T47D (cell line): ENCODE results near the gene AKT3.
A peak's percentile ranks its signal among the peaks of the same experiment; 100 is the strongest.

Source experiments
- DNase-seq, 2 experiments: peaks; one replicate each; pipeline versions ENCODE4 v3.0.0 to v3.0.0-alpha.2; 2011 to 2012; ENCODE audit warnings: low read depth in 1 of 2, low spot score in 1 of 2
- JUND ChIP-seq: IDR thresholded peaks from 2 replicates; pipeline ENCODE4 v1.6.1; 2012; ENCODE audit warnings: low read depth
- in situ Hi-C: cut with HindIII; loops from 2 replicates; pipeline ENCODE4 v1.10.0; 2016; ENCODE audit warnings: low sequenced_read_pairs, low pct_unique_long_range_greater_than_20kb

Gene AKT3

GRCh38 chr1:243529512-243529911 lies 320.5 kb downstream of the AKT3 start:
- no peak for TF ChIP-seq JUND

GRCh38 chr1:243528459-243529121 lies 321.5 kb downstream of the AKT3 start:
- in situ Hi-C loops = no loop called here
- DNase-seq = no peak
- no peak for TF ChIP-seq JUND

More at GRCh38 chr1:243529512-243529911, 320.5 kb downstream of the AKT3 start:
- in situ Hi-C loops = no loop called here
- DNase-seq = no peak

- in situ Hi-C loops = no loop called here
- DNase-seq = no peak
- no peak for TF ChIP-seq JUND
These were observed 323.9 kb downstream of the AKT3 start for GRCh38 chr1:243526180-243526579.

- TF ChIP-seq JUND = no peak
- in situ Hi-C loops = no loop called here
- DNase-seq = no peak
These were observed 325.0 kb downstream of the AKT3 start for GRCh38 chr1:243525085-243525487.

DNA sequence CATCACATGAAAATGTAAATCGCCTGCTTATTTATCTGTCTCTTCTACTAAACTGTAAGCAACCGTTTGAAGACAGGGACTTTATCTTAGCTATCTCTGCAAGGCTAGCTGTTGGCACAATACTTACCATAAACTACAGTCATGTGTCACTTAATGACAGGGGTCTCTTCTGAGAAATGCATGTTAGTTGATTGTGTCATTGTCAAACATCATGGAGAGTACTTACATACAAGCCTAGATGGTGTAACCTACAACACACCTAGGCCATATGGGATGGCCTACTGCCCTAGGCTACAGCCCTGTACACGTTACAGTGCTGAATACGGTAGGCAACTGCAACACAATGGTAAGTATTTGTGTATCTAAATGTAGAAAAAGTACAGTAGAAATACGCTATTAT lies 326.3 kb downstream of the AKT3 start:
- TF ChIP-seq JUND = no peak
- in situ Hi-C loops = no loop called here
- DNase-seq = no peak

GRCh38 chr1:243520831-243521230 lies 329.2 kb downstream of the AKT3 start:
- DNase-seq = no peak
- no peak for TF ChIP-seq JUND
- in situ Hi-C loops = no loop called here

GRCh38 chr1:243514927-243515326 lies 335.1 kb downstream of the AKT3 start:
- in situ Hi-C loops = no loop called here
- TF ChIP-seq JUND = no peak
- DNase-seq = no peak

DNA sequence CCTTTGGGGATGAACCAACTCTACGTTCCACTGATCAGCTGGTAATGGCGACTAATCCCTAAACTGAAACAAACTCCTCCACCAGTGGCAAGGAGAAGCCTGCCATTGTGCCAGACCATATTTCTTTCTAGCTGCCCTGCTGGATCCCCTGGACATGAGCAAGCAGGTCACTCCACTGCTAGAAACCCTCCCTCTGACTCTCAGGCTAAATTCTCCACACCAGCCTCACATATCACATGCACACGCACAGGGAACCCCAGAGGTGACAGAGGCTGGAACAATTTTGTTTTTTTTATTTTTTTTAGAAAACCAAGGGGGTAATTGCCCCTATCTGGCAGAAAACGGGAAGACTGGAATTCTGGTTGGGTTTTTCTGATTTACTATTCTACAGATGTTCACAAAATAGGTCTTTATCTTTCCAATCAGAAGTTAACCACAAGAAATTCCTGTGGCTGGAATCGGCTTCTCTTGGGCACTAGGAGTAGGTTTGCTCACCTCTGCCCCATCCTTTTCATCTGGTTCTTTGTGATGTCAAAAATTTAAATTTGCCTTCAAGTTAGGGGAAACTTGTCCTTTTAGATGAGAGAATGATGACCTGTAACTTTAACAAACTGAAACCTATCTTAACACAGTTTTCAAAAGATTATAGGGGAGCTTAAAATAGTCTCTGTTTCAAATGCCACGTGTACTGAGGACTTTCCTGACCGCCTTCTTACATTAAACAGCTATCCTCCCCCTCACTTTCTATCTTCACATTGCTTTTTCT lies 336.1 kb downstream of the AKT3 start:
- DNase-seq = peak in 1 of 2 experiments; percentile 36
- TF ChIP-seq JUND = no peak
- in situ Hi-C loops = no loop called here

- no peak for TF ChIP-seq JUND
- DNase-seq = no peak
- in situ Hi-C loops = no loop called here
These were observed 339.1 kb downstream of the AKT3 start for GRCh38 chr1:243510928-243511327.

DNA sequence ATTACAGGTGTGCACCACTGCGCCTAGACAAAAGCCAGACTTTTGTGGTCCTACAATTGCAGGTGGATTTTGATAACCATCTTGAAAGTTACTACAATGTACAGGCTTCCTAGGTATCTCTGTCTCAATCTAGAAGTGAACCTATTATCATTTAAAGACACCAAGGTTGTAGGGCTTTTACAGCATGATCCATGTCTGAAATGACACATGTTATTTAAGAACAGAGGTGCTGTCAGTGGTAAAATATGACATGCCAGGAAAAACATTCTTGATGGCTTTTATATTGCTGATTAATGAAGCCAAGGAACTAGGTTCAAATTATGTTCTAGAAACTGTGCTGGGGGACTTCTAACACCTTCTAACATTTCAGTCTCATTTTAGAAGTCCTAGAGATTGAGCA lies 341.1 kb downstream of the AKT3 start:
- no peak for DNase-seq
- in situ Hi-C loops = no loop called here
- no peak for TF ChIP-seq JUND

DNA sequence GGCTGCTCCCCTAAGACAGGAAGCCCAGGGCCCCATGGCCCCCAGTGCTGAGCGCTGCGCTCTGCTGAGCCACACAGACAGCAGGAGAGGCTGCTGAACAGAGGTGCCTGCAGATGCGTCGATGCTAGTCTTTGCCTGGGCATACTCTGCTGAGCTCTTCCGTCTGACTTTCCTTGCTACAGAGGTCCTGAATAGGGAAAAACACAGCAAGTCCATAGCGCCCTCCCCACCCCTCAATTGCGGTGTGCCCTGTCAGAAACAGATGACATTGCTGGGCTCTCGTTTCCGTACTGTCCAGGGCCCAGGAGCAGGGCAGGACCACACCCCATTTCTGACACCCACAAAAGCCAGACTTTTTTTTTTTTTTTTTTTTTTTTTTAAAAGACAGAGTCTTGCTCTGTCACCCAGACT lies 341.7 kb downstream of the AKT3 start:
- no peak for DNase-seq
- in situ Hi-C loops = no loop called here
- no peak for TF ChIP-seq JUND

DNA sequence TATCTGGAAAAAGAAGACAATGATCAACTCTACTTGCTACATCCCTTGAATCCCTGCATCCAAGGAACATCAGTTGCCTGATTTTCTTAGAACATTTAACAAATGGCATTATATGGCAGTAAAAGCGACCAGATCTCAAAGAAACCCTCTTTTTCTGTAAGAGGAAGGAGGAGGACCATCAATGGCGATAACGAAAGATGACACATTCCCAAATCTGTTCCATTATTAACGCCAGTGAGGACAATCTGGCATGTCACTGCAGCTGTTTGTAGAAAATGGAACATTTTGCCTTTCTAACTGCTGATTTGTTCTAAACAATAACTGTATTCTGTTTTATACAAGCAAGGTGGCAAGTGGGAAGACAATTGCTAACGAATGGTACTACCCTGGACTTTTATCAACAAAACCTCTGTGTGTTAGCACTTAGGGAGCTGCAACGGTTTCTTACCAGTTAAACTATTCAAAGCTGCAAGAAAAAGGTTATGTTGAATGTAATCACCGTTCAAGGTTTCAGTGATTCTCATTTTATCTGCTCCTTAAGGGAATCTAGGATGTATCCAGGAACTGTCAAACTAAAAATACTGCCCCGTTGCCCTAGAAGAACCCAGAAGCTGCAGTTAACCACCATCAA lies 342.3 kb downstream of the AKT3 start:
- no peak for TF ChIP-seq JUND
- in situ Hi-C loops = no loop called here
- no peak for DNase-seq
